GM12878 (cell line): ENCODE results near the gene BCL11A.

Experiments used
- BCLAF1 ChIP-seq: fragments of 450-650 bp; IDR thresholded peaks from 2 replicates; pipeline ENCODE4 v1.6.1; 2017; ENCODE audit warnings: antibody characterized with exemption, mild to moderate bottlenecking, moderate library complexity
- CTCF ChIP-seq, 3 experiments: IDR thresholded peaks in 2 of 3; conservative IDR thresholded peaks in 1 of 3; 2 replicates each; pipeline ENCODE4 v1.5.1; 2011; ENCODE audit warnings: low read depth in 3 of 3, low read length in 3 of 3, mild to moderate bottlenecking in 3 of 3, control low read depth in 2 of 3, moderate library complexity in 2 of 3, inconsistent platforms in 1 of 3, mixed read lengths in 1 of 3; ENCODE audit not compliant: control insufficient read depth in 2 of 3, insufficient read depth in 1 of 3; ENCODE audit errors: extremely low read depth in 1 of 3
- CUX1 ChIP-seq: IDR thresholded peaks from 2 replicates; pipeline ENCODE4 v1.6.1; 2012; ENCODE audit warnings: improper control_type of control experiment, low read depth, low read length; ENCODE audit not compliant: insufficient replicate concordance
- MXI1 ChIP-seq: fragments of 150-350 bp; IDR thresholded peaks from 2 replicates; pipeline ENCODE4 v1.6.1; 2011; ENCODE audit warnings: low read depth, mild to moderate bottlenecking, inconsistent platforms, low read length, improper control_type of control experiment
- NFYB ChIP-seq: IDR thresholded peaks from 2 replicates; pipeline ENCODE4 v1.6.1; 2011; ENCODE audit warnings: low read depth, mild to moderate bottlenecking, low read length, improper control_type of control experiment, moderate library complexity; ENCODE audit not compliant: insufficient read depth
- RFX5 ChIP-seq: IDR thresholded peaks from 2 replicates; pipeline ENCODE4 v1.6.1; 2011; ENCODE audit warnings: low read depth, low read length, improper control_type of control experiment
- SUZ12 ChIP-seq: fragments of 200-600 bp; sonication (generic); IDR thresholded peaks from one replicate; pipeline ENCODE4 v1.6.1; 2018; ENCODE audit warnings: antibody characterized with exemption, mild to moderate bottlenecking; ENCODE audit not compliant: unreplicated experiment
- TBL1XR1 ChIP-seq: IDR thresholded peaks from 2 replicates; pipeline ENCODE4 v1.6.1; 2012; ENCODE audit warnings: low read depth, low read length, improper control_type of control experiment
- USF2 ChIP-seq: IDR thresholded peaks from 2 replicates; pipeline ENCODE4 v1.6.1; 2011; ENCODE audit warnings: low read depth, low read length, improper control_type of control experiment, borderline replicate concordance
- YY1 ChIP-seq: IDR thresholded peaks from 2 replicates; pipeline ENCODE4 v1.6.1; 2011; ENCODE audit warnings: low read depth, mild to moderate bottlenecking, low read length

GRCh38 chr2:60520917-60521539 is 32.4 kb downstream of the BCL11A start:
- TF ChIP-seq MXI1 (no peak), YY1 (no peak), CTCF (IDR thresholded peaks at IDR 0.05 in 2 of 3, conservative IDR thresholded peaks at IDR 0.05 in 1 of 3; ENCODE audit: control insufficient read depth in 2 of 3, extremely low read depth in 1 of 3, insufficient read depth in 1 of 3, low read depth in 3 of 3, low read length in 3 of 3) (no peak), TBL1XR1 (no peak), BCLAF1 (no peak), SUZ12 (no peak), CUX1 (no peak), NFYB (no peak), USF2 (no peak), RFX5 (no peak)
